ENCODE measurements around the gene SMYD3. TPM values are rescaled to one million over a fixed set of nuclear protein-coding genes. Genes with fewer than 3 reads are reported as not detected.

SMYD3 gene
- total RNA-seq, 5 donors from 2014 or later (not counting 1 experiment from before 2014, with no cell fraction given), result 17.7 to 37.8 (median 21.9) TPM

DNA sequence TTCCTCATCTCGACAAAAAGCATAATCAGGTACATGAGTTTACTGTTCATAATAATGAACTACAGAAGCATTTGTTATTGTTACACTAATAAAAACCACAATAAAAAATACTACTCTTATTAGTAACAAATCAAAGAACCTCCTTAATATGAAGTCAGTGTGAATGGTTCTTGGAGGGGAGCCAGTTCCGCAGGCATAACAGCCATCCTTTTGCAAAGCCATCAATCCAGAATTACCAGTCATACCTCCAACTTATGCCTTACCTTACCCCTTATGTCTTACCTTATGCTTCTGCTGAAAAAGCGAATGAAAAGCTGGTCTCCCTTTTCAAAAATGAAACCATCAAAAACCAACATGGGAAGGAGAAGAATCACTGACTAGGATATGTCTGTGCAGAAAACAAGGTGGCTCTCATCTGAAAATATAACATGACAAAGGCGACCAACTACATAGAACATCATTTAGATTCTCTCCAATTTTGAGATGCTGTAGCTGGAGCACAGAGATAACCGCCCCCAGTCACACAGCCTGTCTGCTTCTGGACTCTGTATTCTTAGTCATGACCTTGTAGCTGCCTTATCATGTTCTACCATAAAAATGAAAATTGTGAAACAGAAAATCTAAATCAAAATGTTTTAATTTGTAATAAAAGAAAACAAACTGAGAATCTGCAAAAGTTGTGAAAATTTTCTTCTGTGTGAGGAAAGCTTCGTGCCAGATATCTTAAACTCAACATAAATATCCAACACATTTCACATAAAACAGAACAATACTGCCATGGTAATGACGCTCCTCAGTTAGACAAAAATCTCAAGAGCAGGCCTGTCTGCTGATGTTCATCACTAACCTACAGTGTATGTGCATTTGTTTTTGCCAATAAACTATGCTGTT is 438.2 kb downstream of the SMYD3 start:
- Mint-ChIP-seq H3K27ac (no peak overlapping the region), H3K4me3 (no peak overlapping the region), H3K4me1 (peaks cover 2 to 20% (median 12%) of the 10 kb centered on the region in 3 donors), H3K36me3 (peaks cover 14% of the 10 kb centered on the region), H3K9me3 (no peaks in the 10 kb centered on the region), H3K27me3 (no peaks in the 10 kb centered on the region)
- 83% methylated on average over 1 of the region's 7 CpGs for WGBS (ENCODE audit: insufficient coverage)
- peaks cover 0 to 3% of the 10 kb centered on the region in 2 donors for H3K36me3 ChIP-seq (ENCODE audit: control insufficient read depth in 2 of 2, extremely low read depth in 1 of 2, insufficient read depth in 1 of 2, low read length in 1 of 2)
- H3K9me3 ChIP-seq, result no peaks in the 10 kb centered on the region
- no peak for DNase-seq
- ChIA-PET CTCF (no interaction called here), POLR2A (no interaction called here)
- no peak overlapping the region for H3K4me3 ChIP-seq (ENCODE audit: control insufficient read depth in 1 of 2, extremely low read depth in 1 of 2, low read length in 1 of 2)
- H3K27me3 ChIP-seq (replicated peaks in 1 of 2; ENCODE audit: control insufficient read depth in 2 of 2, extremely low read depth in 1 of 2, insufficient read depth in 2 of 2, low read length in 1 of 2), result no peaks in the 10 kb centered on the region
- ATAC-seq (replicated peaks in 1 of 4), result no peak
- no peaks in the 10 kb centered on the region for H3K4me1 ChIP-seq (ENCODE audit: control insufficient read depth in 1 of 2, extremely low read depth in 1 of 2, insufficient read depth in 2 of 2, low read length in 2 of 2)
- no peak overlapping the region for H3K27ac ChIP-seq (ENCODE audit: low read length)

DNA sequence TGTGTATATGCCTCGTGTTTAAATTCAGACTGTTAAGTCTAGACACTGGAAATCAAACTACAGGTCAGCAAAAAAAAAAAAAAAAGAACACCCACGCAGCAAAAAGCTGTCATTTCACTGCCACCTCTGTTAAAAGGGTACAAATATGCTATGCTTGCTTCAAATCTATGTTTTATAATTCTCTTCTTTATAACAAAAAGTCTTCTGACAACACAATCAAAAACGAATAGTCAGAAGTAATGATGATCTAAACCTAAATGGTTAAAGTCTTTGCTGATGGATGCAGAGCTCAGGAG is 438.9 kb downstream of the SMYD3 start:
- no peak overlapping the region for H3K27ac ChIP-seq (ENCODE audit: low read length)
- no CpG with 5 or more reads among the region's 3 CpGs for WGBS (ENCODE audit: insufficient coverage)
- Mint-ChIP-seq H3K27ac (no peak overlapping the region), H3K36me3 (peaks cover 14% of the 10 kb centered on the region), H3K27me3 (no peaks in the 10 kb centered on the region), H3K4me3 (no peak overlapping the region), H3K4me1 (peaks cover 2 to 20% (median 12%) of the 10 kb centered on the region in 3 donors), H3K9me3 (no peaks in the 10 kb centered on the region)
- H3K27me3 ChIP-seq (replicated peaks in 1 of 2; ENCODE audit: control insufficient read depth in 2 of 2, extremely low read depth in 1 of 2, insufficient read depth in 2 of 2, low read length in 1 of 2), result no peaks in the 10 kb centered on the region
- H3K36me3 ChIP-seq (ENCODE audit: control insufficient read depth in 2 of 2, extremely low read depth in 1 of 2, insufficient read depth in 1 of 2, low read length in 1 of 2), result peaks cover 0 to 3% of the 10 kb centered on the region in 2 donors
- no peaks in the 10 kb centered on the region for H3K9me3 ChIP-seq
- POLR2A ChIA-PET, result no interaction called here
- no peak for DNase-seq
- CTCF ChIA-PET, result no interaction called here
- no peak for ATAC-seq (replicated peaks in 1 of 4)
- H3K4me3 ChIP-seq (ENCODE audit: control insufficient read depth in 1 of 2, extremely low read depth in 1 of 2, low read length in 1 of 2), result no peak overlapping the region
- no peaks in the 10 kb centered on the region for H3K4me1 ChIP-seq (ENCODE audit: control insufficient read depth in 1 of 2, extremely low read depth in 1 of 2, insufficient read depth in 2 of 2, low read length in 2 of 2)

DNA sequence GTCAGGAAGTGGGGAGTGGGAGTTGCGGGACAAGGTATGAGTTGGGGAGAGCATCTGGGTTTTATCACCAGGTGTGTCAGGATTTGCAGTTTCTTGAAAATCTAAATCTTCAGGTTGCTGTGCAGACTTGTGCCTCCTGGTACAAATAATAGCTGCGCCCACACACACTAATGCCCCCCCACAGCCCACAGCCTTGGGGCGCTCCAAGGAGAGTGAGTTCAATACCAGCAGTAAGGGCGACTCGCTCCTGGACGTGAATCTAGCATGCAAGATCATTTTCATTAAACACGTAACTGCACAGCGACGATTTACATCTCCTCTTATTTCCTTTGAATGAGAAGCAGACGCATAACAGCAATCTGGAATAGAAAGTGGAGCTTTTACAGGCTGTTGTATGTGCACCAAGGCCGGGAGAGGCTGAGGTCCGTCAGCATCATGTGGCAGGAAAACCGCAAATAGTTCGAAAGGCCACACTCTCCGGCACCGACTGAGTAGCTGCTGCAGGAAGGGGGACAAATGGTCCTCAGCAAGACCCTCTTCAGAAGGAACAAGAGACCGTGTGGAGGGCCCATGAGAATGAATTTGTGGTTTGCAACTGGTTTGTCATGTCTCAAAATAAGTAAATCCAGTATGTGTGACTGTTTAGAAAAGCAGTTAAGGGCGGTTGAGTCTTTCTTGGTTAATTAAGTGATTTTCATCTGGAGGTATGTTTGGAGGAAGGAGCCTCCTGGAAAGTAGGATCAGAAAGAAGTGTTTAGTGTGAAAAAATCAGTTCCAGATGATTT is 439.5 kb downstream of the SMYD3 start:
- ATAC-seq (replicated peaks in 1 of 4), result no peak

DNA sequence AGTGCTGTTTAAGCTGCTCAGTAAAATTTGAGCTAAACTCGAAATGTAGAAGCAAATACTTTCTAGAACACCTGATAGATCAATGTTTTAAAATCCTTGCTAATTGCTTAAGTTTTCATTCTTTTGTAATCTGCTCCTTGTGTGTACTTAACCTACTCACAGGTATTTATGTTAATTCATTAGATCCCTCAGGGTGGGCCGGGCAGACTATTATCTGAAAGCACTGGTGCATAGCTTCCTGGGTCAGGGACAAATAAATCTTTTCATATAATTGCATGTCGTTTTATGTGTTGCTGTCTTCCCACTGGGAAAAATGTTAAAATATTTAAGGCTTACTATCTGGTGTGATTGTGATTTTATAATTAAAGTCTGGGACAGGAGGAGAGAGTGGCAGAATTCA is 440.5 kb downstream of the SMYD3 start:
- ChIA-PET CTCF (no interaction called here), POLR2A (no interaction called here)
- Histone ChIP-seq H3K4me1 (ENCODE audit: control insufficient read depth in 1 of 2, extremely low read depth in 1 of 2, insufficient read depth in 2 of 2, low read length in 2 of 2) (no peaks in the 10 kb centered on the region), H3K27ac (ENCODE audit: low read length) (no peak overlapping the region), H3K9me3 (no peaks in the 10 kb centered on the region), H3K27me3 (replicated peaks in 1 of 2; ENCODE audit: control insufficient read depth in 2 of 2, extremely low read depth in 1 of 2, insufficient read depth in 2 of 2, low read length in 1 of 2) (no peaks in the 10 kb centered on the region), H3K36me3 (ENCODE audit: control insufficient read depth in 2 of 2, extremely low read depth in 1 of 2, insufficient read depth in 1 of 2, low read length in 1 of 2) (peaks cover 0 to 3% of the 10 kb centered on the region in 2 donors), H3K4me3 (ENCODE audit: control insufficient read depth in 1 of 2, extremely low read depth in 1 of 2, low read length in 1 of 2) (no peak overlapping the region)
- no peak overlapping the region for H3K4me3 Mint-ChIP-seq
- H3K4me1 Mint-ChIP-seq, result peaks cover 2 to 20% (median 12%) of the 10 kb centered on the region in 3 donors
- DNase-seq (no peak), ATAC-seq (replicated peaks in 1 of 4) (no peak)
- no peaks in the 10 kb centered on the region for H3K27me3 Mint-ChIP-seq
- H3K27ac Mint-ChIP-seq, result no peak overlapping the region
- no CpG with 5 or more reads among the region's 3 CpGs for WGBS (ENCODE audit: insufficient coverage)
- peaks cover 8% of the 10 kb centered on the region for H3K36me3 Mint-ChIP-seq
- H3K9me3 Mint-ChIP-seq, result no peaks in the 10 kb centered on the region

More for the DNA sequence above, 439.5 kb downstream of the SMYD3 start:
- peaks cover 0 to 3% of the 10 kb centered on the region in 2 donors for H3K36me3 ChIP-seq (ENCODE audit: control insufficient read depth in 2 of 2, extremely low read depth in 1 of 2, insufficient read depth in 1 of 2, low read length in 1 of 2)
- POLR2A ChIA-PET, result no interaction called here
- Mint-ChIP-seq H3K4me1 (peaks cover 2 to 20% (median 12%) of the 10 kb centered on the region in 3 donors), H3K36me3 (peaks cover 14% of the 10 kb centered on the region), H3K27me3 (no peaks in the 10 kb centered on the region), H3K9me3 (no peaks in the 10 kb centered on the region), H3K4me3 (peak overlapping the region in 1 of 3 donors; percentile 25), H3K27ac (no peak overlapping the region)
- no peaks in the 10 kb centered on the region for H3K27me3 ChIP-seq (replicated peaks in 1 of 2; ENCODE audit: control insufficient read depth in 2 of 2, extremely low read depth in 1 of 2, insufficient read depth in 2 of 2, low read length in 1 of 2)
- no peak overlapping the region for H3K27ac ChIP-seq (ENCODE audit: low read length)
- H3K4me3 ChIP-seq (ENCODE audit: control insufficient read depth in 1 of 2, extremely low read depth in 1 of 2, low read length in 1 of 2), result no peak overlapping the region
- no peaks in the 10 kb centered on the region for H3K4me1 ChIP-seq (ENCODE audit: control insufficient read depth in 1 of 2, extremely low read depth in 1 of 2, insufficient read depth in 2 of 2, low read length in 2 of 2)
- CTCF ChIA-PET, result interaction anchor here in 1 of 2 donors (0.6 kb wide), 1 partner anchor 281 kb away, joined by 3 read pairs; no protein-coding TSS in a partner anchor
- 60% methylated on average over 15 of the region's 18 CpGs for WGBS (ENCODE audit: insufficient coverage)
- H3K9me3 ChIP-seq, result no peaks in the 10 kb centered on the region
- DNase-seq, result no peak

DNA sequence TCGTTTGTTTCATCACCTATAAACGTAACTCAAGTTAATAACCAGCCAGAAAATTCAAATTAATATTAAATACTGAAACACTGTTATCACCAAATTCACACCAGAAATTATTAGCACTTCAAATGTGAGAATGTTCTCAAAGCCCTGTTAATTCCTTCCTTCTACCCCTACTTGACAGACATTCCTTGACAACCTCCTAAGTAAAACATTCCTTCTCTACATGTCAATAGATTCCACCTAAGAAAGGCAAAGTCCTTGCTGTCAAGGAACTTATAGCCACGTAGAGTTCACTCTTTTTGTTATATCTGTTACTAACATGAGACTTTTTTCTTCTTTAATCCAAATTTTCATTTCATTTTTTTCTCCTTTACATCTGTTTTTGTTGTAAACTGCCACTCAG is 441.5 kb downstream of the SMYD3 start:
- WGBS (ENCODE audit: insufficient coverage), result 86% methylated on average over 2 of the region's 3 CpGs
- Mint-ChIP-seq H3K36me3 (peaks cover 3% of the 10 kb centered on the region), H3K27ac (no peak overlapping the region)

DNA sequence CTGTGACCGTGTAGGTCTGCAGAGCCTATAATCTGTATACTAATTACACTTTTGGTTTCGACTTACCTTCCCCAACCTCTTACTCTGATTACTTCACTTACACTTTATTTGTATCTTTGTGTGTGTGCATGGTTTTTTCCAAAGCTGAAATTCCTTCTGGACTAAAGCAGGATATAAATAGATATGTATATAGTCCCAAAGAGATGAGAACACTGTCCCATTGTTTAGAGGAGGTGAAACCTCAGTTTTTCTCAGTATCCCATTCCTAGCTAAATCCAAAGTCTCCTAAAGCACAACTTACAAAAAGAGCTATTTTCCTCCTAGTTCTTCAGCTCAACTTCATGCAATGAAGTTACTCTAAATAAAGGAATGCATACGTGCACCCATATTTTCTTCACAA is 442.2 kb downstream of the SMYD3 start:
- Mint-ChIP-seq H3K9me3 (no peaks in the 10 kb centered on the region), H3K27me3 (no peaks in the 10 kb centered on the region), H3K4me1 (peaks cover 2 to 20% (median 12%) of the 10 kb centered on the region in 3 donors), H3K36me3 (peaks cover 3% of the 10 kb centered on the region), H3K4me3 (no peak overlapping the region), H3K27ac (no peak overlapping the region)
- peaks cover 0 to 3% of the 10 kb centered on the region in 2 donors for H3K36me3 ChIP-seq (ENCODE audit: control insufficient read depth in 2 of 2, extremely low read depth in 1 of 2, insufficient read depth in 1 of 2, low read length in 1 of 2)
- H3K9me3 ChIP-seq, result no peaks in the 10 kb centered on the region
- ATAC-seq (replicated peaks in 1 of 4), result no peak
- ChIA-PET CTCF (no interaction called here), POLR2A (no interaction called here)
- no peaks in the 10 kb centered on the region for H3K27me3 ChIP-seq (replicated peaks in 1 of 2; ENCODE audit: control insufficient read depth in 2 of 2, extremely low read depth in 1 of 2, insufficient read depth in 2 of 2, low read length in 1 of 2)
- H3K4me1 ChIP-seq (ENCODE audit: control insufficient read depth in 1 of 2, extremely low read depth in 1 of 2, insufficient read depth in 2 of 2, low read length in 2 of 2), result no peaks in the 10 kb centered on the region
- DNase-seq, result no peak
- WGBS (ENCODE audit: insufficient coverage), result no CpG with 5 or more reads among the region's 3 CpGs
- H3K27ac ChIP-seq (ENCODE audit: low read length), result no peak overlapping the region
- no peak overlapping the region for H3K4me3 ChIP-seq (ENCODE audit: control insufficient read depth in 1 of 2, extremely low read depth in 1 of 2, low read length in 1 of 2)

More for the DNA sequence above, 441.5 kb downstream of the SMYD3 start:
- Histone ChIP-seq H3K9me3 (no peaks in the 10 kb centered on the region), H3K27ac (ENCODE audit: low read length) (no peak overlapping the region), H3K4me1 (ENCODE audit: control insufficient read depth in 1 of 2, extremely low read depth in 1 of 2, insufficient read depth in 2 of 2, low read length in 2 of 2) (no peaks in the 10 kb centered on the region), H3K36me3 (ENCODE audit: control insufficient read depth in 2 of 2, extremely low read depth in 1 of 2, insufficient read depth in 1 of 2, low read length in 1 of 2) (peaks cover 0 to 3% of the 10 kb centered on the region in 2 donors), H3K4me3 (ENCODE audit: control insufficient read depth in 1 of 2, extremely low read depth in 1 of 2, low read length in 1 of 2) (no peak overlapping the region), H3K27me3 (replicated peaks in 1 of 2; ENCODE audit: control insufficient read depth in 2 of 2, extremely low read depth in 1 of 2, insufficient read depth in 2 of 2, low read length in 1 of 2) (no peaks in the 10 kb centered on the region)
- ChIA-PET CTCF (no interaction called here), POLR2A (no interaction called here)
- DNase-seq (no peak), ATAC-seq (replicated peaks in 1 of 4) (no peak)
- Mint-ChIP-seq H3K9me3 (no peaks in the 10 kb centered on the region), H3K4me3 (no peak overlapping the region), H3K4me1 (peaks cover 2 to 20% (median 12%) of the 10 kb centered on the region in 3 donors), H3K27me3 (no peaks in the 10 kb centered on the region)
